Body of pancreas (tissue), 4 donors: Measurements from ENCODE around the gene NTRK2.

Source experiments
- CTCF ChIP-seq, 7 experiments: fragments of 450-650 bp in 4 of 7; fragments of 200-600 bp in 3 of 7; sonication (generic) in 3 of 7; IDR thresholded peaks; one replicate each; pipeline ENCODE4 v1.5.1; 2016 to 2019; ENCODE audit warnings: antibody characterized with exemption in 7 of 7
- POLR2A ChIP-seq, 3 donors: fragments of 450-650 bp; IDR thresholded peaks; one replicate each; pipeline ENCODE4 v1.6.1; 2016; ENCODE audit warnings: antibody characterized with exemption in 3 of 3, mild to moderate bottlenecking in 2 of 3

- no peak for TF ChIP-seq CTCF (IDR thresholded peaks at IDR 0.05)
- no peak for TF ChIP-seq POLR2A (IDR thresholded peaks at IDR 0.05)
These were observed 138.9 kb downstream of the NTRK2 start for GRCh38 chr9:84808416-84808815.
